HG02884 (cell line): Measurements from ENCODE around the gene ADD1.
"Not testable (repeated sequence)": the region's sequence is repeated elsewhere in the genome, so short reads cannot be mapped to it uniquely, and the experiment has no call there.

Experiments used
- ATAC-seq: cut with Tn5 transposase; IDR thresholded peaks from one replicate; pipeline ENCODE4 v1.9.1; 2021; ENCODE audit warnings: mild to moderate bottlenecking, moderate library complexity; ENCODE audit not compliant: unreplicated experiment

ADD1 gene

DNA sequence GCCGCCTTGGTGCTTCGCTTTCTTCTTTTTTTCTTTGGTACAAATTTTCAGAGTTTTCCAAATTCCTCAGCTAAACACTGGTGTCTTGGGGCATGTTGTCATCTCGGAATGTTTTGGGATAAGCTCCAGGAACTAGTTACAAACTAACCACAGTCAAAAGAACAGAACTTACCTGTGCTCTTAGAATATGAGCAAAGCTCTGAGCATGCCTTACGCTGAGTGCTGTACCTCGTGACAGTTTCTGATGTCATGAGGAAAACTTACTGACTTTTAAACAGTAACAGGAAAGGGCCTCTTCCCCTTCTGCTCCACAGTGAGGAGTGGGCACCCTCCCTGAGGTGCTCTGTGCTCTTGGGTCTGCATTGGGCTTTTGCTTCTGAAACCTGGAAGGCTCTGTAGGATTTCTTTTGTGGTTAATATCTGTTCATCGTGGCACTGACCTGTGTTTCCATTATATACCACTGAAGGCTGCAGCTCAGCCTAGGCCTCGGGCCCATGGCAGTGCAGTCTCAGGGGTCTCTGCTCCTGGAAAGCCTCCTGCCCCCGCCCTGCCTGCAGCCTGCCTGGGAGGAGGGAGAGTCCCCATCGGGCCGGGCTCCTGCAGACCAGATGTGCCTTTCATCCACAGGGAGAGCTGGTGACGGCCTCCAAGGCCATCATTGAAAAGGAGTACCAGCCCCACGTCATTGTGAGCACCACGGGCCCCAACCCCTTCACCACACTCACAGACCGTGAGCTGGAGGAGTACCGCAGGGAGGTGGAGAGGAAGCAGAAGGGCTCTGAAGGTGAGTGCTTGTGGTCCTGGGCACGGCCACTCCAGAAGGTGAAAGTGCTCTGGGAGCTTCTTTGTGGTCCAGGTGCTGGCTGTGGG lies 70.8 kb downstream of the ADD1 start:
- ATAC-seq, result no peak

- ATAC-seq, result no peak
Measured at GRCh38 chr4:2915789-2916188, 72.1 kb downstream of the ADD1 start.

DNA sequence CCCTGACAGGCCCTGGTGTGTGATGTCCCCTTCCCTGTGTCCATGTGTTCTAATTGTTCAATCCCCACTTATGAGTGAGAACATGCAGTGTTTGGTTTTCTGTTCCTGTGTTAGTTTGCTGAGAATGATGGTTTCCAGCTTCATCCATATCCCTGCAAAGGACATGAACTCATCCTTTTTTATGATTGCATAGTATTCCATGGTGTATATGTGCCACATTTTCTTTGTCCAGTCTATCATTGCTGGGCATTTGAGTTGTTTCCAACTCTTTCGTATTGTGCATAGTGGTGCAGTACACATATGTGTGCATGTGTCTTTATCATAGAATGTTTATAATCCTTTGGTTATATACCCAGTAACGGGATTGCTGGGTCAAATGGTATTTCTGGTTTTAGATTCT lies 73.1 kb downstream of the ADD1 start:
- ATAC-seq, result not testable (repeated sequence)

DNA sequence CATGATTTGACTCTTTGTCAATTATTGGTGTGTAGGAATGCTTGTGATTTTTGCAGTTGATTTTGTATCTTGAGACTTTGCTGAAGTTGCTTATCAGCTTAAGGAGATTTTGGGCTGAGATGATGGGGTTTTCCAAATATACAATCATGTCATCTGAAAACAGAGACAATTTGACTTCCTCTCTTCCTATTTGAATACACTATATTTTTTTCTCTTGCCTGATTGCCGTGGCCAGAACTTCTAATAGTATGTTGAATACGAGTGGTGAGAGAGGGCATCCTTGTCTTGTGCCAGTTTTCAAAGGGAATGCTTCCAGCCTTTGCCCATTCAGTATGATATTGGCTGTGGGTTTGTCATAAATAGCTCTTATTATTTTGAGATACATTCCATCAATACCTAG lies 74.7 kb downstream of the ADD1 start:
- ATAC-seq, result not testable (repeated sequence)

GRCh38 chr4:2918714-2919113 lies 75.1 kb downstream of the ADD1 start:
- not testable (repeated sequence) for ATAC-seq

- ATAC-seq, result not testable (repeated sequence)
Measured at GRCh38 chr4:2922453-2923101, 78.9 kb downstream of the ADD1 start.

- no peak for ATAC-seq
Measured at GRCh38 chr4:2923141-2923551, 79.5 kb downstream of the ADD1 start.

GRCh38 chr4:2923668-2924173 lies 80.1 kb downstream of the ADD1 start:
- no peak for ATAC-seq

GRCh38 chr4:2924286-2924685 lies 80.6 kb downstream of the ADD1 start:
- ATAC-seq, result no peak

GRCh38 chr4:2924765-2925301 lies 81.2 kb downstream of the ADD1 start:
- ATAC-seq, result no peak

DNA sequence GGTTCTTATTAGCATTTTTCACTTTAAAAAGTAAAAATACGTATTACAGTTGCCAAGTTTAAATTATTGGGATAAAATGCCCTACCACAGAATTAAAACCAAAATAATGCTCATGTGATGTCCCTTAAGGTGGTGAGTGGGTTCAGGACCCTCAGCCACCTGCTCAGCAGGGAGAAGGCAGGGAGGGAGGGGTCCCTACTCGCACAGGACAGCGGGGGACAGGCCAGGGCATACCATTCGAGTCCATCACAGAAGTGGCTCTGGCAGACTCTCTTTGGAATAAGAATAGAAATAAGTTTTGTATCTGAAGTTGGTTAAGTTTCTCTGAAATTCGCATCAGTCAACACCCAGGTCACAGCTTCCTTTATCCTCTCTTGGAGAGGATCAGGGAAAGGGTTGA lies 81.9 kb downstream of the ADD1 start:
- no peak for ATAC-seq

- ATAC-seq, result no peak
Measured at GRCh38 chr4:2925931-2926860, 82.6 kb downstream of the ADD1 start.

- no peak for ATAC-seq
Measured at GRCh38 chr4:2927016-2927695, 83.5 kb downstream of the ADD1 start.

DNA sequence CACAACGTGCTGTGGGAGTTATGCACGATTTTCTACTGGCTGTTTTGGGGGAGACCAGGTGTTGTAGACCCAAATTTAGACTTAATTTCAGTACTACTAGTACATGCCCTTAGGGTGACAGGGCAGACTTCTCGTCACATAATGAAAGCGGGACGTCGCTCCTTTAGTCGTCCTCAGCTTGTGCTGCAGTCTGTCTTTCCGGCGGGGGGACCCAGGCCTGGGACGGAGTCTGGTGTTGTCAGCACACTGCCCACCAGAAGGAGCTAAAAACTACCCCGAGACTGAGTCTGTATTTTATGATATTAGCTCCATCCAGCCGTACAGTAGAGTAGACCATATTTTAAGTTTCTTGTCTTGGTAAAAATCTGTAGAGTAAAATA lies 84.0 kb downstream of the ADD1 start:
- no peak for ATAC-seq

- ATAC-seq, result no peak
Measured at GRCh38 chr4:2928242-2929176, 84.9 kb downstream of the ADD1 start.

- no peak for ATAC-seq
Measured at GRCh38 chr4:2929469-2929868, 85.8 kb downstream of the ADD1 start.

DNA sequence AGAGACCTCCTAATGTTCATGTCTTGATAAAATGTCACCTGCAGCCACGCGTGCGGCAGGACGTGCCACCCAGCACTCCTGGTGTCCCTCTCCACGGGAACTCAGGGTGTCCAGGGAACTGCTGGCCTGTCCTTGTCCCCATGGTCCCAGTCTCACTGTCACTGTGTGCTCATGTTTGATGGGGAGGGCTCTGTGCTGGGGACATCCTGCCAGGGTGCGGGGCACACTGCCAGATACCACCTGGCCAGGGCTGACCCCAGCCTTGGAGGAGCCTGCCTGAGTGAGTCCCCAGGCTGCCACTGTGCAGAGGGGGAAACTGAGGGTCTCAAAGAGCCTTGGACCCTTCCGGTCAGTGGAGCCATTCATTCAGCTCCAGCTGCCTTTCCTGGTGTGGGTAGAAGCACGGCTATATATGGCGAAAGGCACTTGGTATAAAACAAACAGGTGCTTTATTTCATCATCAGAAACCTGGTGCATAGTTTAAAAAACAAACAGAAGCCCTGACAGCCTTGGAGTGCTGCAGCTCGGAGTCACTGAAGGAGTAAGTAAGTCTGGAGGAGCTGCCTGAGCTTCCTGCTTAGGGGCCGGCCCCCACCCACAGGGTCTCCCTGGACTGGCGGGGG lies 86.6 kb downstream of the ADD1 start:
- ATAC-seq, result no peak

- no peak for ATAC-seq
Measured at GRCh38 chr4:2930758-2931511, 87.3 kb downstream of the ADD1 start.
